ENCODE results near the gene LRRC10B. TPM values are rescaled to one million over a fixed set of nuclear protein-coding genes. Genes with fewer than 3 reads are reported as not detected.

LRRC10B gene
- total RNA-seq, 4 donors from 2014 or later, result 0.22 to 3.0 (median 0.66) TPM

GRCh38 chr11:61516675-61517572, 8.4 kb downstream of the LRRC10B start:
- Histone ChIP-seq H3K4me1 (no peaks in the 10 kb centered on the region), H3K4me3 (replicated peaks in 1 of 3) (no peak overlapping the region), H3K27ac (no peak overlapping the region), H3K9me3 (no peaks in the 10 kb centered on the region), H3K27me3 (no peaks in the 10 kb centered on the region), H3K36me3 (no peaks in the 10 kb centered on the region)
- intact Hi-C loops (cut with DNase I), result loop anchor here (2.0 to 10.0 kb wide), 2 partner anchors 40 to 72 kb away; no protein-coding TSS in a partner anchor
- DNase-seq, result peak in 1 of 2 donors; percentile 29
- 27 to 29% methylated on average over 20 of the region's 23 CpGs for WGBS, 2 donors
- TF ChIP-seq POLR2A (IDR thresholded peaks at IDR 0.05) (no peak), CTCF (IDR thresholded peaks at IDR 0.05) (peak; percentile 87 to 95 (median 90))

GRCh38 chr11:61518032-61518795, 9.7 kb downstream of the LRRC10B start:
- Histone ChIP-seq H3K27me3 (no peaks in the 10 kb centered on the region), H3K4me1 (no peaks in the 10 kb centered on the region), H3K27ac (no peak overlapping the region), H3K9me3 (no peaks in the 10 kb centered on the region), H3K36me3 (no peaks in the 10 kb centered on the region), H3K4me3 (replicated peaks in 1 of 3) (no peak overlapping the region)
- WGBS, 2 donors, result 93 to 95% methylated on average over 16 to 21 of the region's 23 CpGs
- intact Hi-C loops (cut with DNase I), result loop anchor here (10.0 kb wide), 1 partner anchor 73 kb away; no protein-coding TSS in a partner anchor
- TF ChIP-seq CTCF (IDR thresholded peaks at IDR 0.05), result no peak
- no peak for TF ChIP-seq POLR2A (IDR thresholded peaks at IDR 0.05)
- no peak for DNase-seq

GRCh38 chr11:61522881-61523280, 14.3 kb downstream of the LRRC10B start:
- no peak for DNase-seq
- H3K27ac ChIP-seq, result no peak overlapping the region
- 91 to 92% methylated on average over 15 of the region's 15 CpGs for WGBS, 2 donors
- TF ChIP-seq CTCF (IDR thresholded peaks at IDR 0.05) (no peak), POLR2A (IDR thresholded peaks at IDR 0.05) (no peak)
- no peak overlapping the region for H3K4me3 ChIP-seq (replicated peaks in 1 of 3)
- H3K36me3 ChIP-seq, result no peaks in the 10 kb centered on the region
- H3K4me1 ChIP-seq, result no peaks in the 10 kb centered on the region
- H3K9me3 ChIP-seq, result no peaks in the 10 kb centered on the region
- intact Hi-C loops (cut with DNase I), result no loop called here
- H3K27me3 ChIP-seq, result no peaks in the 10 kb centered on the region

- Histone ChIP-seq H3K36me3 (no peaks in the 10 kb centered on the region), H3K9me3 (no peaks in the 10 kb centered on the region), H3K4me1 (peaks cover 8 to 12% of the 10 kb centered on the region in 2 donors), H3K4me3 (replicated peaks in 1 of 3) (no peak overlapping the region), H3K27me3 (no peaks in the 10 kb centered on the region), H3K27ac (no peak overlapping the region)
- intact Hi-C loops (cut with DNase I), result no loop called here
- no peak for DNase-seq
- no peak for TF ChIP-seq CTCF (IDR thresholded peaks at IDR 0.05)
- TF ChIP-seq POLR2A (IDR thresholded peaks at IDR 0.05), result no peak
- 84 to 89% methylated on average over 12 of the region's 12 CpGs for WGBS, 2 donors
These were observed 15.9 kb downstream of the LRRC10B start for GRCh38 chr11:61524446-61524845.

Measured in thyroid gland (tissue), 4 donors.